AG04450 (cell line): ENCODE results near the gene OLFML2A. TPM values are rescaled to one million over a fixed set of nuclear protein-coding genes. Genes with fewer than 3 reads are reported as not detected.

Source experiments
- CTCF ChIA-PET: fragments of 300-600, 350-600 bp; formaldehyde crosslinking; extraction: SDS; loops from one replicate; lab custom pipeline; 2022; ENCODE audit warnings: antibody characterized with exemption, inconsistent platforms; lab: Charles Lee
- POLR2A ChIA-PET: fragments of 350-600 bp; formaldehyde crosslinking; extraction: SDS; loops from one replicate; lab custom pipeline; 2021; ENCODE audit warnings: antibody characterized with exemption, inconsistent platforms; lab: Yijun Ruan, JAX
- DNase-seq: peaks from one replicate; pipeline ENCODE4 v3.0.0-alpha.2; 2011; ENCODE audit warnings: low read depth, low spot score
- H3K27ac ChIP-seq: one replicate; pipeline ENCODE4 v1.5.1; 2012; ENCODE audit warnings: low read depth, low read length, control low read depth
- H3K27me3 ChIP-seq: one replicate; pipeline ENCODE4 v1.6.0; 2012; ENCODE audit warnings: low read length; ENCODE audit not compliant: control insufficient read depth, insufficient read depth
- H3K4me3 ChIP-seq: 2 replicates; pipeline ENCODE4 v1.5.1; 2011; ENCODE audit warnings: mild to moderate bottlenecking, low read depth, low read length, control low read depth
- H3K9me3 ChIP-seq: 2 replicates; pipeline ENCODE4 v1.5.1; 2012; ENCODE audit warnings: low read length; ENCODE audit not compliant: control insufficient read depth, insufficient read depth
- polyA plus RNA-seq: library from polyadenylated mRNA; depleted of rRNA; stranded (reverse); fragments of >200 nt; gene quantifications from 2 replicates; pipeline ENCODE4 v1.2.3, GENCODE V29; 2011
- TF ChIP-seq, protein P1 (sequence below): IDR thresholded peaks from 2 replicates; pipeline ENCODE4 v1.5.1; 2011; ENCODE audit warnings: low read depth, low read length, control low read depth, inconsistent platforms

OLFML2A gene
- polyA plus RNA-seq, 1 experiment: 22.3 TPM

DNA sequence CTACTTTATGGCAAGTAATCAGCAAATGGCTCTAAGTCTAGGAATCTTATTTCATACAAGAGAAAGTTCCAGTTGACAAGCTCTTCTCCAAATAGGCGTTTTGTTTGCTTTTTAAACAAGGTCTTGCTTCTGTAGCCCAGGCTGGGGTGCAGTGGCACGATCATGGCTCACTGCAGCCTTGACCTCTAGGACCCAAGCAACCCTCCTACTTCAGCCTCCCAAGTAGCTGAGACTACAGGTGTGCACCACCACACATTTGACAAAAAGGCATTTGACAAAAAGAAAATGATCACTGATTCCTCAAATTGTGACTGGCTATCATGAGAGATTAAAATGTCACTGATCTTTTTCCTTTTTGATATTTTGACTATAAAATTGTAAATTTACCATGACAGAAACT lies 37.6 kb upstream of the OLFML2A start:
- POLR2A ChIA-PET: no interaction called here
- no peak for DNase-seq

GRCh38 chr9:124741149-124741548 lies 35.8 kb upstream of the OLFML2A start:
- POLR2A ChIA-PET: no interaction called here
- no peak for DNase-seq
- no peaks in the 10 kb centered on the region for H3K27me3 ChIP-seq
- no peak overlapping the region for H3K27ac ChIP-seq
- H3K4me3 ChIP-seq: no peak overlapping the region
- H3K9me3 ChIP-seq: no peaks in the 10 kb centered on the region
- TF ChIP-seq, protein P1, sequence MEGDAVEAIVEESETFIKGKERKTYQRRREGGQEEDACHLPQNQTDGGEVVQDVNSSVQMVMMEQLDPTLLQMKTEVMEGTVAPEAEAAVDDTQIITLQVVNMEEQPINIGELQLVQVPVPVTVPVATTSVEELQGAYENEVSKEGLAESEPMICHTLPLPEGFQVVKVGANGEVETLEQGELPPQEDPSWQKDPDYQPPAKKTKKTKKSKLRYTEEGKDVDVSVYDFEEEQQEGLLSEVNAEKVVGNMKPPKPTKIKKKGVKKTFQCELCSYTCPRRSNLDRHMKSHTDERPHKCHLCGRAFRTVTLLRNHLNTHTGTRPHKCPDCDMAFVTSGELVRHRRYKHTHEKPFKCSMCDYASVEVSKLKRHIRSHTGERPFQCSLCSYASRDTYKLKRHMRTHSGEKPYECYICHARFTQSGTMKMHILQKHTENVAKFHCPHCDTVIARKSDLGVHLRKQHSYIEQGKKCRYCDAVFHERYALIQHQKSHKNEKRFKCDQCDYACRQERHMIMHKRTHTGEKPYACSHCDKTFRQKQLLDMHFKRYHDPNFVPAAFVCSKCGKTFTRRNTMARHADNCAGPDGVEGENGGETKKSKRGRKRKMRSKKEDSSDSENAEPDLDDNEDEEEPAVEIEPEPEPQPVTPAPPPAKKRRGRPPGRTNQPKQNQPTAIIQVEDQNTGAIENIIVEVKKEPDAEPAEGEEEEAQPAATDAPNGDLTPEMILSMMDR: no peak
- CTCF ChIA-PET: no interaction called here

More for the DNA sequence above, 37.6 kb upstream of the OLFML2A start:
- H3K27ac ChIP-seq: no peak overlapping the region
- CTCF ChIA-PET: no interaction called here
- no peaks in the 10 kb centered on the region for H3K9me3 ChIP-seq
- no peak overlapping the region for H3K4me3 ChIP-seq
- TF ChIP-seq, protein P1: no peak
- no peaks in the 10 kb centered on the region for H3K27me3 ChIP-seq

DNA sequence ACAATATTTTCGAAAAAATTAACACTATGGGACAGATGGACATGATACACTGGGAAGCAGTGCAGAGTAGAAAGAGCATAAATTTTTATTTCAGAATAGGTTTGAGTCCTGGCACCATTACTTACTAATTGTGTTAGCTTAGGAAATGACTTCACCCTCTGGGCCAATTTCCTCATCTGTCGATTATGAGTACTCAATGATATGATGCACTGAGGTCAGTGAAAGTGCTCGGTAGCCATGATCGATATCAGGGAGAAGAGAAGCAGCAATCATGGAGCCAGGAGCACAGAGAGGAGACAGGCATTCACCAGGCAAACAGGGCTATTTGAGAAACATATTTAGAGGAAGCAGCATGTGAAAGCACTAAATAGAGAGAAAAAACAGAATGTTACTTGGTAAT lies 35.3 kb upstream of the OLFML2A start:
- Histone ChIP-seq H3K27ac (no peak overlapping the region), H3K27me3 (no peaks in the 10 kb centered on the region), H3K4me3 (no peak overlapping the region), H3K9me3 (no peaks in the 10 kb centered on the region)
- no peak for DNase-seq
- ChIA-PET CTCF (no interaction called here), POLR2A (no interaction called here)
- TF ChIP-seq, protein P1: no peak

DNA sequence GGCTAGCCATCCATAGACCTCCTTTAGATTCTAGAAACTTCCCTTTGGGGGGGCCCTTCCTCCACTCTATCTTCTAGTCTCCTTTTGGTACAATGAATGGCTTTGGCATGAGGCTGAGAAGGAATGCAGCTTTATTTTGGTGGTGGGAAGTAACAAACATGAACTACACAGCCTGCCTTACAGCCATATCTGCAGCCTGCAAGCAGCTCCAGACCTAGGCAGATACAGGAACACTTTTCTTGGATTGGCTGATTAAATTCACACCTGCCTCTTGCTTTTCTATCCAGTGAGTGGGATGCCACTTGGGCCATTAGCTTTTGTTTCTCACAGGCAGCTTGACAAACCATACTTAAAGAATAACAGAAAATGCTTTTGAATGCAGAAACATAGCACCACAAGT lies 34.0 kb upstream of the OLFML2A start:
- Histone ChIP-seq H3K4me3 (no peak overlapping the region), H3K27ac (no peak overlapping the region), H3K9me3 (no peaks in the 10 kb centered on the region), H3K27me3 (no peaks in the 10 kb centered on the region)
- DNase-seq: no peak
- POLR2A ChIA-PET: interaction anchor here (0.8 kb wide), 1 partner anchor 145 kb away, joined by 6 read pairs; no protein-coding TSS in a partner anchor
- CTCF ChIA-PET: interaction anchor here (0.6 to 2.0 kb wide), 12 partner anchors 9 to 324 kb away, joined by 3 to 12 read pairs (median 4); no protein-coding TSS in a partner anchor
- TF ChIP-seq, protein P1: no peak

GRCh38 chr9:124743686-124744348 lies 33.1 kb upstream of the OLFML2A start:
- ChIA-PET CTCF (interaction anchor here (0.8 to 2.0 kb wide), 10 partner anchors 10 to 194 kb away, joined by 3 to 12 read pairs (median 4); no protein-coding TSS in a partner anchor), POLR2A (interaction anchor here (0.8 kb wide), 1 partner anchor 146 kb away, joined by 6 read pairs; no protein-coding TSS in a partner anchor)
- no peak overlapping the region for H3K4me3 ChIP-seq
- no peaks in the 10 kb centered on the region for H3K9me3 ChIP-seq
- TF ChIP-seq, protein P1: no peak
- no peaks in the 10 kb centered on the region for H3K27me3 ChIP-seq
- peak overlapping the region; percentile 12 for H3K27ac ChIP-seq
- DNase-seq: no peak
